Stimulated activated naive CD8-positive, alpha-beta T cell treated with anti-CD3 and anti-CD28 coated beads, Interleukin-15, Interleukin-2, amounts not matched to agents 100 ng/mL and 50 ng/mL, for 24 hours (primary cell): ENCODE data around the gene IL17REL.
"Not testable (repeated sequence)": the region's sequence is repeated elsewhere in the genome, so short reads cannot be mapped to it uniquely, and the experiment has no call there.

Experiments used
- H3K27ac Mint-ChIP-seq: one replicate; pipeline ENCODE4 v1.8.0; 2021; ENCODE audit warnings: mild to moderate bottlenecking, mixed read lengths
- H3K27me3 Mint-ChIP-seq: one replicate; pipeline ENCODE4 v1.8.0; 2021; ENCODE audit warnings: mixed read lengths
- H3K36me3 Mint-ChIP-seq: one replicate; pipeline ENCODE4 v1.8.0; 2021; ENCODE audit warnings: low read depth, mixed read lengths
- H3K4me1 Mint-ChIP-seq: one replicate; pipeline ENCODE4 v1.8.0; 2021; ENCODE audit warnings: low read depth, mixed read lengths
- H3K4me3 Mint-ChIP-seq: one replicate; pipeline ENCODE4 v1.8.0; 2021; ENCODE audit warnings: mild to moderate bottlenecking, mixed read lengths
- H3K9me3 Mint-ChIP-seq: one replicate; pipeline ENCODE4 v1.8.0; 2021; ENCODE audit warnings: mixed read lengths

IL17REL gene

DNA sequence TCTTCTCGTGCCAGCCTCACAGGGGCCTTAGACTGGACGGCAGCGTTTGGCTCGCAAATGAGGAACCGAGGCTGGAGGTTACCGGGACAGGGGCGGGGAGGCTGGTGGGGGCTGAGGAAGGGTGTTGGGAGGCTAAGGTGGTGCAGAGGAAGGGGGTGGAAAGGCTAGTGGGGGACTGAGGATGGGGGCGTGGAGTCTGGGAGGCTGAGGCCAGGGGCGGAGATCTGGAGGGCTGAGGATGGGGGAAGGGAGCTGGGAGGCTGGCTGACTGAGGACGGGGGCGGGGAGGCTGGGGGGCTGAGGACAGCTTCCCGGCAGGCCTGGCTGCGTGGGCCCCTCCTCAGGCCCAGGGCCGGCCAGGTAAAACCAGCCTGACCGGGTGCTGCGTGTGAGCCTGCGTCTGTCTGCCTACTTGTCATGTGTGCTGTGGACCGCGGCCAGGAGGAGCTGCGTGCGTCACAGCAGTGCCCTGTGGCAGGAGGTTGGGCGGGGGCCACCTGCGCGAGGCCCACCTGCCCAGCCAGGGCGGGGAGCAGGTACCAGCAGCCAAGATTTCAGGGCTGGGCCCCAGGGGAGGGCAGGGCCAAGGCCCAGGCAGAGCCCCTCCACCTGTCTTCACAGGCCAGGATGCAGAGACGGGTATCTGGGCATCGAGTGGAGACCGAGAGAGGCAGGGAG lies 61.4 kb downstream of the IL17REL start:
- Mint-ChIP-seq H3K9me3 (no peaks in the 10 kb centered on the region), H3K36me3 (no peaks in the 10 kb centered on the region), H3K4me3 (no peak overlapping the region), H3K27me3 (no peaks in the 10 kb centered on the region), H3K27ac (no peak overlapping the region), H3K4me1 (no peaks in the 10 kb centered on the region)

DNA sequence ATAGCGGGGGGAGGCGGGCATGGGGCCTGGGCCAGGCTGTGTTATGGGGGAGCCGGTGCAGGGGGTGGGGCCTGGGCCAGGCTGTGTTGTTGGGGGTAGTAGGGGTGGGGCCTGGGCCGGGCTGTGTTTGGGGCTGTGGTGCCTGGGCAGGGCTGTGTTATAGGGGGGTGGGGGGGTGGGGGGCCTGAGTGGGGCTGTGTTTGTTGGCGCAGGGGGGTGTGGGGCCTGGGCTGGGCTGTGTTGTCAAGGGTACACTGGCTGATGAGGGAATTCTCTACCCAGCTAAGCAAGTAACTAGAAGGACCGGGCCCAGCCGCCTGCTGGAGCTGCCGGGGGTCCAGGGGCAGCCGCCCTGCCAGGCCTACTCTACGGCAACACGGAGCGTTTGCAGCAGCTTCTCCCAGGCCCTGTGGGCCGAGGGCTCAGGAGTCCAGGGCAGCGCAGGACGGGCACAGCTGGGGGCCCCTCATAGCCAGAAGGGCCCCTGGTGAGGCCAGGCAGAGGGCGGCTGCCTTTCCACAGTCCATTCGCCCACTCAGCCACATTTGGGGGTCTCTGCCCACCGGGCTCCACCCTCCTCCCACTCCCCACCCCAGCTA lies 62.1 kb downstream of the IL17REL start:
- Mint-ChIP-seq H3K27me3 (no peaks in the 10 kb centered on the region), H3K4me1 (peaks cover 5% of the 10 kb centered on the region), H3K27ac (no peak overlapping the region), H3K4me3 (no peak overlapping the region), H3K36me3 (no peaks in the 10 kb centered on the region), H3K9me3 (no peaks in the 10 kb centered on the region)

DNA sequence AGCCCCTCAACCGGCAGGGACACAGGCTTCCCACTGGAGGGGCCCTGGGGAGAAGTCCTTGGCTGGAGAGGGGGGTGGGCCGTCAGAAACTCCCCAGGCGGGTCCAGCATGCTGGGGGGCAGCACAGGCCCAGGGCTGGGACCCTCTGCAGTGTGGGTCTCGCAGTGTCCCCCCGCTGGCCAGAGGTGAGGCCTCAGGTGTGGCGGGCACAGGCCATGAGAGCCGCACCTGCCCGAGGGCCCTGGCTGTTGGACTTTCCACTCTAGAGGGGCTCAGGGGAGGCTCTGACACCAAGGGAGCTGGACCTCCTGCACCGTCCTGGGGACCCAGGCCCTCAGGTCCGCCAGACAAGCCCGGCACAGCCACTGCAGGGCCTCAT lies 62.7 kb downstream of the IL17REL start:
- no peaks in the 10 kb centered on the region for H3K27me3 Mint-ChIP-seq
- H3K27ac Mint-ChIP-seq, result no peak overlapping the region

DNA sequence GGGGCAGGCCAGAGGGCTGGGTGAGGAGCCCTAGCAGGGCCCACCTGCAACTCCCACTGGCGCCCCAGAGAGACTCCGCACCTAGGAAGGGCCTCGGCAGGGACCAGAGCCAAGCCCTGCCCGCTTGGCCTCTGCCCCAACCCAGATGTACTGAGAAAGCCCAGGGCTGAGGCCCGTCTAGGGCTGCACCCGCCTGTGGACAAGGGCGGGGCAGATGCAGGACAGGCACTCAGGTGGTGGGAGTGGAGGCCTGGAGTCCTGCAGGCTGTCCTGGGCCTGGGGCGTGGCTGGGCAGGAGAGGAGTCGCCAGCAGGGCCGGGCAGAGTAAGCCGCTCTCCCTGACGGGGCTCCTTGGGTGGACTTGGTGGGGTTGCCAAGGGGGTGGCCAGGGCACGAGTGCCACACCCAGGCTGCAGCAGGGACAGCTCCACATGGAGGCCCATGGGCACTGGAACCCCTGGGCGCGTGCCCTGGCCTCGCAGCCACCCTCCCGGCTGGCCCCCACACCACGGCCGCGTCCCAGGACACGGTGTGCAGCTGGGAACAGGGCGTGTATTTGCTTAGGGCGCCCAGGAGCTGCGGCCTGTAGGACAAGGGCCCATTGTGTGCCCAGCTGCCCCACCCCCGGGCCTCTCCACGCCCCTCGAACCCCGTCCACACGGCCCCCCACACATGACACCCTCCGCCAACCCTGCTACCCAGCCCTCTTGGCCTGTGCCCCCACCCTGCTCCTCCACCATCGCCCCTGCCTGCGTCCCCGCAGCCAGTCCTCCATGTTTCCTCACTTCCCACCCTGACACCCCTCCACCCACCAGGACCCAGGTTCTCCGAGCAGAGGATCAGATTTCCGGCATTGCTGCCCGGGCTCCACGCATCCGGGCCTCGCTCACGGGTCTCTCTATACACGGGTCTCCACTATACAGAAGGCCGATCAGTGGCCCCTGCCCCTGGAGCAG lies 63.3 kb downstream of the IL17REL start:
- Mint-ChIP-seq H3K27ac (no peak overlapping the region), H3K9me3 (no peaks in the 10 kb centered on the region), H3K4me1 (peaks cover 6% of the 10 kb centered on the region), H3K36me3 (no peaks in the 10 kb centered on the region), H3K4me3 (no peak overlapping the region), H3K27me3 (no peaks in the 10 kb centered on the region)

More for the DNA sequence above, 62.7 kb downstream of the IL17REL start:
- no peak overlapping the region for H3K4me3 Mint-ChIP-seq
- H3K9me3 Mint-ChIP-seq, result no peaks in the 10 kb centered on the region
- H3K36me3 Mint-ChIP-seq, result no peaks in the 10 kb centered on the region
- H3K4me1 Mint-ChIP-seq, result peaks cover 6% of the 10 kb centered on the region

DNA sequence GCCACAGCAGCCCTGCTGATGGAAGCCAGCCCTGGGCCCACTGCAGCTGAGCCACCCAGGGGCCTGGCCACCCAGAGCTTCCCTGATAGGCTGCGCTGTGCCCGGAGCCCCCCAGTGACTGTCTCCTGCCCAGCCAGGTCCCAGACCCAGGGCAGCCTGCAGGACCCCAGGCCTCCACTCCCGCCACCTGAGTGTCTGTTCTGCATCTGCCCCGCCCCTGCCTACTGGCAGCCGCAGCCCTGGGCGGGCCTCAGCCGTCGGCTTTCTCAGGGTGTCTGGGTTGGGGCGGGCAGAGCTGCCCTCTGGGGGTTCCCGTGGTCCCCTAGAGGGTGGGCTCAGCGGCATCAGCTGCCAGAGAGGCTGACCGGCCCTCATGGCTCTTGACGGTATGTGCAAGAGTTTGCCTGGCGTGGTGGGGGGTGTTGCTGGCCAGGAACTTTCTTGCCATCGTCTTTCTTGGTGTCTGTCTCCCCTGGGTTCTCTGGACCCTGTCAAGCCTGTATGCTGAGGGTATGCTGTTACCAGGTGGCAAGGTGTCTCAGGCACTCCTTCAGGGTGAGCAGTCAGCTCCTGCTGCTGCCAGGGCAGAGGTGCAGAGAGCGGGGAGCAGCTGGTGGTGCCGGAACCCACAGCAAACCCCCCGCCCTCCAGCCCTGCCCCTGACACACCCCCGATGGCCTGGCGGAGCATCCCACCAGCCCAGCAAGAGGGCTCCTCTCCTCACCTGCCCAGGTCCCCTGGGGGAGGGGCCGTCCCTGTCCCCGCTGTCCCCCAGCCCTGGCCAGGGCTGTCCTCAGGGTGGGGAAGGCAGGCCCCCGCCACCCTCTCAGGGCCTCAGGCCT lies 64.2 kb downstream of the IL17REL start:
- Mint-ChIP-seq H3K9me3 (no peaks in the 10 kb centered on the region), H3K4me1 (peaks cover 6% of the 10 kb centered on the region), H3K4me3 (no peak overlapping the region), H3K27ac (no peak overlapping the region), H3K36me3 (no peaks in the 10 kb centered on the region), H3K27me3 (no peaks in the 10 kb centered on the region)

DNA sequence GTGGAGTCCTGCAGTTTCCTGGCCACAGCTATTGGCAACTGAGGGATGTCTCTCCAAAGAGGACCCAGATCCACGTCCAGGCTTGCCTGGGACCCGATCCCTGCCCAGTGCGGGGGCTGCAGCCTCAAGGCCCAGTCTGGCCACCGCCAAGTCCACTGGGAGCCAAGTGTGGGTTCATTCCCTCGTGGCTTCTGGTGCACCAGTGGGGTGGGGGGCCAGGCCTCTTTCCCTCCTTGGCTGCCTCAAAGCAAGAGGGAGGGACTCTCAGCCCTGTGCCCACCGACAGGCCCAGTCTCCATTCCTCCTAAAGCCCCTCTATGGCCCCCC lies 65.3 kb downstream of the IL17REL start:
- no peak overlapping the region for H3K4me3 Mint-ChIP-seq
- no peaks in the 10 kb centered on the region for H3K9me3 Mint-ChIP-seq
- no peaks in the 10 kb centered on the region for H3K27me3 Mint-ChIP-seq
- peaks cover 6% of the 10 kb centered on the region for H3K4me1 Mint-ChIP-seq
- H3K36me3 Mint-ChIP-seq, result no peaks in the 10 kb centered on the region
- no peak overlapping the region for H3K27ac Mint-ChIP-seq

DNA sequence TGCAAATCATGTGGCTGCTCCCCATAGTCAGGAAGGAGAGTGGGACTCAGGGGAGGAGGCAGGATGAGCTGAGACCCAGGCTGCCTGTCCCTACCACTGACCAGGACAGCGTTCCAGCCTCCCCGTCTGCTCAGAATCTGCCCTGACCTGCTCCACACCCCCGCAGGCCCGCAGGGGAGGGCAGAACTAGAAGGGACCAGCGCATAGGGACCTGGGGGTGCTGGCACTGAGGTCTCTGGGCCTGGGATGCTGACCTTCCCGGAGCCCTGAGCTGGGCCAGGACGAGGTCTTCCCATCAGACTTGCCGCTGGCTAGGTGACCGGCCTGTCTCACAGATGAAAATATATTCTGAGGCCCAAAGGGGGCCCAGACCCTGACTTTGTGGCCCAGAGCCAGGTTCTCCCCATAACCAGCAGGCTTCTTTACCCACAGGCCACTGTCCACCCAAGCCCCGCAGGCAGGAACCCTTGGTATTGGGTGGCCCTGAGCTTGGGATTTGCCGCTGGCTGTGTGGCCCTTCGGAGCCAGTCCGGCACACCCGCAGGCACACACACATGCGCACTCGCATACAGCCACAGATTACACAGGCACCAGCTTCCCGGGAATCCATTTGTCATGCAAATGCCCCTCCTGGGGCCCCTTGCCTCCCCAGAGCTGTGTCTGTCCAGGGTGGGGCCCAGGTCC lies 65.8 kb downstream of the IL17REL start:
- no peaks in the 10 kb centered on the region for H3K27me3 Mint-ChIP-seq
- no peak overlapping the region for H3K4me3 Mint-ChIP-seq
- no peaks in the 10 kb centered on the region for H3K36me3 Mint-ChIP-seq
- no peak overlapping the region for H3K27ac Mint-ChIP-seq
- peaks cover 6% of the 10 kb centered on the region for H3K4me1 Mint-ChIP-seq
- H3K9me3 Mint-ChIP-seq, result no peaks in the 10 kb centered on the region

DNA sequence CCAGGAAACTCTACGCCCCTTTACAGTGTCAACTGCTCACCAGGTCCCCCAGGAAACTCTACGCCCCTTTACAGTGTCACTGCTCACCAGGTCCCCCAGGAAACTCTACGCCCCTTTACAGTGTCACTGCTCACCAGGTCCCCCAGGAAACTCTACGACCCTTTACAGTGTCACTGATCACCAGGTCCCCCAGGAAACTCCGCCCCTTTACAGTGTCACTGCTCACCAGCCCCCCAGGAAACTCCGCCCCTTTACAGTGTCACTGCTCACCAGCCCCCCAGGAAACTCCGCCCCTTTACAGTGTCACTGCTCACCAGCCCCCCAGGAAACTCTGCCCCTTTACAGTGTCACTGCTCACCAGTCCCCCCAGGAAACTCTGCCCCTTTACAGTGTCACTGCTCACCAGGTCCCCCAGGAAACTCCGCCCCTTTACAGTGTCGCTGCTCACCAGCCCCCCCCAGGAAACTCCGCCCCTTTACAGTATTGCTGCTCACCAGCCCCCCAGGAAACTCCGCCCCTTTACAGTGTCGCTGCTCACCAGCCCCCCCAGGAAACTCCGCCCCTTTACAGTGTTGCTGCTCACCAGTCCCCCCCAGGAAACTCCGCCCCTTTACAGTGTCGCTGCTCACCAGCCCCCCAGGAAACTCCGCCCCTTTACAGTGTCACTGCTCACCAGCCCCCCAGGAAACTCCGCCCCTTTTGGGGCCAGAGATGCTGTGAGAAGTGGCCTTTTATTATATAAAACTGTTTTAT lies 67.3 kb downstream of the IL17REL start:
- H3K4me3 Mint-ChIP-seq, H3K36me3 Mint-ChIP-seq, H3K9me3 Mint-ChIP-seq, H3K27me3 Mint-ChIP-seq, H3K4me1 Mint-ChIP-seq: not testable (repeated sequence)
- peak overlapping the region; percentile 52 for H3K27ac Mint-ChIP-seq
